Omental fat pad (tissue), 4 donors: ENCODE measurements around the gene ATF6B. TPM values are rescaled to one million over a fixed set of nuclear protein-coding genes. Genes with fewer than 3 reads are reported as not detected.

ENCODE experiments used
- ATAC-seq: fragments of 150-250 bp; one replicate; pipeline ENCODE4 v1.9.1; 2016; ENCODE audit warnings: mild to moderate bottlenecking, moderate library complexity; ENCODE audit not compliant: low FRiP score
- DNase-seq: peaks from one replicate; pipeline ENCODE4 v3.0.0-alpha.2; 2019; ENCODE audit warnings: low spot score
- total RNA-seq, 4 donors: library from RNA; depleted of rRNA; stranded (reverse); fragments of >200 nt; gene quantifications; one replicate each; pipeline ENCODE4 v1.1.0, GENCODE V29; 2016
- TF ChIP-seq, protein P1 (sequence below), 3 donors: fragments of 450-650 bp; IDR thresholded peaks; one replicate each; pipeline ENCODE4 v1.5.1; 2016 to 2017; ENCODE audit warnings: antibody characterized with exemption in 3 of 3, mild to moderate bottlenecking in 3 of 3, moderate library complexity in 2 of 3

The ATF6B gene
- total RNA-seq, 4 donors from 2014 or later: 23.2 to 44.3 (median 24.4) TPM

DNA sequence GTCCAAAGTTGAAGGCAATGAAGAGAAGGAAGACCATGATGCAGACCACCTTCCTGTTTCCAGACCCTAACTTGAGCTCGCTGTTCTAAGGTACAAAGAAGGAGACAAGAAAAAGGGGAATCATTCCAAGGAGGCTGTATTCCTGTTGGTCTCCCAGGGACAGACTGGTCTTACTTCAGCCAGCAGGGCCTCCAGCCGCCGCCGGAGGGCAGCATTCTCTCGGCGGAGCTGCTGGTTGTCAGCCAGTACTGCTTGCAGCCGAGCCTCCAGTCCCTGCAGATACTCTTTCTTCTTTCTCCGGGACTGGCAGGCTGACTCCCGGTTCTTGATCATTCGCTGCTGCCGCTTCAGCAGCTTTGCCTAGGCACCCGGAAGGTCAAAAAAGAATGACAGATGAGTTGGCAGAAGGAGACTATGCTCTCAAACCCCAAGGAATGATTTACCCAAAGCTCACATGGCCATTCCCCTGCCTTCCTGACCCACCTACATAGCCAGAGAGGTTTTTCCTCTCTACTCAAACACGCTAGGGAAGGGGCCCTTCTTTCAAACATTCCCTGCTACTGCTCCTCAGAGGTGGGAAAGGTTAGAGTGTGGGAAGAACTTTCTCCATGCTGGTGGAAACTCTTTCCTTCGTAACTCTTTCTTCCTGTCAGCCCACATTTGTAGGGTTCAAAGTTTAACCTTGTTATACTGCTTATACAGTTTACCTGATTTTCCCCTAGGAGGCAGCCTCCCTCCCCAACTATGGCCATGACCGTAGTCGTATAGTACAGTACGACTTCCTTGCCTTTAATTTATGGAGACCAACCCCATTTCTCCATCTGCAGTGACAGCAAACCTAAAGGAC is 9.0 kb downstream of the ATF6B start:
- ATAC-seq (peak; percentile 61), DNase-seq (peak; percentile 63)
- TF ChIP-seq, protein P1, sequence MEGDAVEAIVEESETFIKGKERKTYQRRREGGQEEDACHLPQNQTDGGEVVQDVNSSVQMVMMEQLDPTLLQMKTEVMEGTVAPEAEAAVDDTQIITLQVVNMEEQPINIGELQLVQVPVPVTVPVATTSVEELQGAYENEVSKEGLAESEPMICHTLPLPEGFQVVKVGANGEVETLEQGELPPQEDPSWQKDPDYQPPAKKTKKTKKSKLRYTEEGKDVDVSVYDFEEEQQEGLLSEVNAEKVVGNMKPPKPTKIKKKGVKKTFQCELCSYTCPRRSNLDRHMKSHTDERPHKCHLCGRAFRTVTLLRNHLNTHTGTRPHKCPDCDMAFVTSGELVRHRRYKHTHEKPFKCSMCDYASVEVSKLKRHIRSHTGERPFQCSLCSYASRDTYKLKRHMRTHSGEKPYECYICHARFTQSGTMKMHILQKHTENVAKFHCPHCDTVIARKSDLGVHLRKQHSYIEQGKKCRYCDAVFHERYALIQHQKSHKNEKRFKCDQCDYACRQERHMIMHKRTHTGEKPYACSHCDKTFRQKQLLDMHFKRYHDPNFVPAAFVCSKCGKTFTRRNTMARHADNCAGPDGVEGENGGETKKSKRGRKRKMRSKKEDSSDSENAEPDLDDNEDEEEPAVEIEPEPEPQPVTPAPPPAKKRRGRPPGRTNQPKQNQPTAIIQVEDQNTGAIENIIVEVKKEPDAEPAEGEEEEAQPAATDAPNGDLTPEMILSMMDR (IDR thresholded peaks at IDR 0.05): peak in 1 of 3 donors; percentile 70

DNA sequence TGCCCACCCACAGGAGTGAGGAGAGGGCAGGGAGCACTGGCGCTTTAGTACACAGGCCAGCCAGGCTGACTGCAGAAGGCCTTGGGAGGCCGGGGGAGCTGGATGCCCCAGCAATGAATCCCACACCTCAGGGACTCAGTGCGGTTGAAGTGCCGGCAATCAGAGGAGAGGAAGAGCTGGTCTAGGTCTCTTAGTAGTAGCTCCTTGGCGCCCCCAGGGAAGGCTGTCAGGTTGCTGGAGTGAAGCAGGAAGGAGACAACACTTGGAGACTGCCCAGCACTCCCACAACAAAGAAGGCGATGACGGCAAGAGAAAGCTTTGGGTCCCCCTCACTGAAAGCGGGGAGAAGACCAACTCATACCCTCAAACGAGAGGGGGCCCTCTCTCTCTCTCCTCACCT is 10.6 kb downstream of the ATF6B start:
- no peak for ATAC-seq

DNA sequence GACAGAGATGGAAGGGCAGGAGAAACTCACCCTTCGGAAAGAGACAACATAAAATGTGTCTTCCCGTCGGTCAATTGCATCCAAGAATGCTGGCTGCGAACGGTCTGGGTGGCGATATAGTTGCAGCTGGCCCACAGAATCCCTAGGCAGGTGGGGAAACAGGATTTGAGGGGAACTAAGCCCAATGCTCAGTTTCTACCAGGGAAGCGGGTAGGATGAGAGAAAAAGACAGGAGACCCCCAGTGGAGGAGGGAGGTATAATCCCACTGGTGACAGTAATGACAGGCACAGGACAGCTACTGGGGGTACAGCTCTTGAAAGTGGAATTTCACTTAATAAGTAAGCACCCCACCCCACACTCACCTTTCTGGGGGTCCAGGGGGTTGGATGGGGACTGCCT is 11.4 kb downstream of the ATF6B start:
- DNase-seq (no peak), ATAC-seq (no peak)
- TF ChIP-seq, protein P1 (IDR thresholded peaks at IDR 0.05): no peak

More for the DNA sequence above, 10.6 kb downstream of the ATF6B start:
- TF ChIP-seq, protein P1 (IDR thresholded peaks at IDR 0.05): no peak
- DNase-seq: no peak

DNA sequence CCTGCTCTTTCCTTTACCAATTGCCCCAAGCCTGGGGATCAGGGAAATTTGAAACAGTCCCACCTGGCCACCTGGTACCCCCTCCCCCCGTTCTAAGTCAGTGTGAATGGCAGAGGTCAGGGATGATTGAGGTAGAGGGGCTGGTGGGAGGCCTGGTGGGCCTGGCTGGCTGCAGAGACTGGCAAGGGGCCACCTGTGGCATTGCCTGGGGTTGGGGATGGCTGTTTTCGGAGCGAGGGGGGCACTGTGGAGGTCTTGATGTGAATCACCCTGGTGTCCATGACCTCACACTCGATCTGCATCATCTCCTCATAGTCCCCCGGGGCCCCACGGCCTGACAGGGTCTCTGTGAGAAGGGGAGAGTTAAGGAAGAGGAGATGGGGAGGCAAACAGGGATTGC is 12.4 kb downstream of the ATF6B start:
- ATAC-seq (no peak), DNase-seq (no peak)
- TF ChIP-seq, protein P1 (IDR thresholded peaks at IDR 0.05): no peak

DNA sequence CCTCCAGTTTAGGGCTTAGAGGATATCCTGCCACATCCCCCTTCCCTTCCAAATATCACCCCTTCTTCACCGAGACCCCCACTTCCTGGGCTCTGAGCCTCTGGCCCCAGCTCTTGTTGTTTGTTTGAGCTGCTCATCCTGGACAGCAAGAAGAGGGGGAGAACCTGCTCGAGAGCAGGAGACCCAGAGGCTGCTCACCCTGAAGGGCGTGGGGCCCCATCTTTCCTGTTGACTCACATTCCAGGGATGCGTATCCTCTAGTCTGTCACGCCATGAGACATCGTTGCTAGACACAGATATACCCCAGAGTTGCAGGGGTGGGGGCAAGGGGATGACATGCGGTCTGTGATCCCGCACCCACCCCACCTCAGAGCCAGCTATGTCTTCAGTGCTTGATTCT is 13.2 kb downstream of the ATF6B start:
- no peak for ATAC-seq
- TF ChIP-seq, protein P1 (IDR thresholded peaks at IDR 0.05): no peak
- DNase-seq: no peak

DNA sequence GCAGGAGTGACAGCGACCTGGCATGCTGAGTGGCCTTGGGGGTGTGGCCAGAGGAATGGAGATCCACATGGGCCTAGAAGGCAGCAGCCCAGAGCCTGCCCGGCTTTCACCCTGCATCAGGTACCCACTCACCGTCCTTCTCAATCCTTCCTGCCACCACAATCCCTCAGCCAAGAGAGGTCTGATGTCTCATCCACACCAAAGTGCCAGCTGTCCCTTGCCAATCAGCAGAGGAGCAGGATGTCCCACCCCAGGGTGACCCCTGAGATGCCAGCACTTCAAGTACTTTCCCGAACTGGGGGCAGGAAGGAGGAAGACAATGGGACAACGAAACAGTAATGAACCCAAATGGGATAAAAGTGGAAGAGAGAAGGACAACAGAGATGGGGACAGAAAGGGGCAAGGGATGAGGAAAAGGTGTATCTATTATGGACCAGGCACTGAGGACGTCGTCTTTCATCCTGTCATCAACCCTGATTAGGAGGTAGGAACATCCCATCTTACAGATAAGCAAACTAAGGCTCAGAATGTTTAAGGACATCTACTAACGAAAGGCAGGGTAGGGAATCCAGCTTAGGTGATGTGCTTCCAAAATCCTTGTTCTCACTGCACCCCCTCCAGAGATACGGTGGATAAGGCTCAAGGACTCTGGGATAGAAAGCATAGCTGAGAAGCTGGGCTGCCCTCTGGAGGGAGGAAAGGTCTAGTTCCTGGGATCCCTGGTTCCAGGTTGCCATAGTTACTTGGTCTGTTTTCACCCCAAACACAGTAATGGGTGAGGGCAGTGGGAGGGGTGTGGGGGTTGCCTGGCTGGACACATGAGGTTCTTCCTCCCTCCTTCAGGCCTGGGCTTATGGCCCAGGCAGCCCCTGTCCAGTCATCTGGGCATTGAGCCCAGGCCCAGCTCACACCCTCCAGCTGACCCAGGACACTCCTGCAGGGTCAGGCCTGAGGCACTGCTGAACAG is 14.4 kb downstream of the ATF6B start:
- peak; percentile 75 for DNase-seq
- TF ChIP-seq, protein P1 (IDR thresholded peaks at IDR 0.05): no peak
- peak; percentile 89 for ATAC-seq
